ENCODE results near the gene PRKD2. TPM values are rescaled to one million over a fixed set of nuclear protein-coding genes. Genes with fewer than 3 reads are reported as not detected.
A peak's percentile ranks its signal among the peaks of the same experiment; 100 is the strongest.

Gene PRKD2
- polyA plus RNA-seq, 1 donor from 2014 or later: 8.0 TPM

DNA sequence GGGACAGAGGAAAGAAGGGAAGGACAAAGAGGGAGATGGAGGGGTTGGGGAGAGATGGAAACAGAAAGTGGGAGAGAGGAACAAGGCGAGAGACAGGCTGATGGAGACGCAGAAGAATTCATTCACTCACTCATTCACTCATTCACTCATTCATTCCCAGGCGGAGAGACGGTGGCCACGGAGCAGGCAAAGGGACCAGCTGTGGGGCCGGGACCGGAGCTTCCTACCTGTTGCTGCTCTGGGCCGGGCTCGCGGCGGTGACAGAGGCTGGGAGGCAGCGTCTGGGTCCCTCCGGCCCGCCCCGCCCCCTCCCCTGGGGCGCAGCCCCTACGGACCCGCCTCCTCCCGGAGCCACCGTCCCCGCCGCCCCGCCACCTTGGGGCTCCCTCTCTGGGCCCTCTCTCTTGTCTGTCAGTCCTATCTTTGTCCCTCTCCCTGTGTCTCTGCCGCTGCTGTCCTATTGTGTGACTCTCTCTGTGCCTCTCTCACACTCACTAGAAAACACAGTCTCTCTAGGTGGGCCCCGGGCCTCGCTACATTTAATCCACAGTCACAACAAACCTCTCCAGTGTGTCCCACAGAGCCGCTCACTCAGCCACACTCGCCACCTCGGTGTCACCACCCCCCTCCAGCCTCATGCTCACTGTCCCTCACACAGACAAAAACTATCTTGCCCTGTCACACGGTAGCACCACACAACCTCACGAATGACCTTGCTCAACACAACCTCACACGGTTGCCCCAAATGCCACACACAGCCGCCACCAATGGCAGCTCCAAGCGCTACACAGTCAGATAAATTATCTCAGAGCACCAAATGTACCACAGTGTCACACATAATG, 80.8 kb downstream of the PRKD2 start, which contains the start of gene GNG8:
Gene GNG8, minus strand, starts transcription at position 283 of the 842 bp plus-strand sequence. CDS start 1,520 bp downstream, outside the sequence.
- peak within 1 kb of the TSS; percentile 97 for H3K9ac ChIP-seq (ENCODE audit: low read length)
- H3K4me3 ChIP-seq (ENCODE audit: low read length): peak within 1 kb of the TSS; percentile 70
- peaks cover 5% of the 10 kb centered on the region for H3K27me3 ChIP-seq (ENCODE audit: insufficient read depth, low read depth, low read length)
- no peaks in the 10 kb centered on the region for H3K9me2 ChIP-seq (ENCODE audit: insufficient read depth, low read length)
- H3K9me3 ChIP-seq (ENCODE audit: low read length): no peaks in the 10 kb centered on the region
- H3K4me2 ChIP-seq (ENCODE audit: low read length): peak within 1 kb of the TSS; percentile 21
- no peaks in the 10 kb centered on the region for H3K36me3 ChIP-seq (ENCODE audit: insufficient read depth, low read length)
- no peaks in the 10 kb centered on the region for H4K20me1 ChIP-seq (ENCODE audit: insufficient read depth)
- H3F3A ChIP-seq (ENCODE audit: insufficient read depth, low read length, poor library complexity, severe bottlenecking): no peaks in the 10 kb centered on the region
- H2AFZ ChIP-seq (ENCODE audit: low read depth, low read length): no peak within 1 kb of the TSS
- H3K27ac ChIP-seq (ENCODE audit: low read length): peak within 1 kb of the TSS; percentile 98
- TF ChIP-seq EZH2 (IDR thresholded peaks at IDR 0.05; ENCODE audit: borderline replicate concordance, insufficient read depth, low read length, poor library complexity, severe bottlenecking) (no peak), EP300 (conservative IDR thresholded peaks at IDR 0.05; ENCODE audit: poor library complexity, severe bottlenecking) (no peak), TAF1 (IDR thresholded peaks at IDR 0.05; ENCODE audit: low read depth) (no peak), RAD21 (conservative IDR thresholded peaks at IDR 0.05) (no peak), REST (IDR thresholded peaks at IDR 0.05; ENCODE audit: borderline replicate concordance) (no peak), POLR2AphosphoS5 (IDR thresholded peaks at IDR 0.05) (peak; percentile 35), MXI1 (conservative IDR thresholded peaks at IDR 0.05; ENCODE audit: poor library complexity, severe bottlenecking) (no peak)
- H3K79me2 ChIP-seq (replicated peaks; ENCODE audit: insufficient read depth, low read length): no peaks in the 10 kb centered on the region

GRCh38 chr19:46634656-46635218, 82.2 kb downstream of the PRKD2 start:
- Histone ChIP-seq H3K79me2 (replicated peaks; ENCODE audit: insufficient read depth, low read length) (no peaks in the 10 kb centered on the region), H2AFZ (ENCODE audit: low read depth, low read length) (peak overlapping the region; percentile 2)

More at GRCh38 chr19:46634656-46635218, 82.2 kb downstream of the PRKD2 start:
- peaks cover 5% of the 10 kb centered on the region for H3K27me3 ChIP-seq (ENCODE audit: insufficient read depth, low read depth, low read length)
- peak overlapping the region; percentile 46 for H3K9ac ChIP-seq (ENCODE audit: low read length)
- peak overlapping the region; percentile 6 for H3K4me2 ChIP-seq (ENCODE audit: low read length)
- no peaks in the 10 kb centered on the region for H3K9me3 ChIP-seq (ENCODE audit: low read length)
- H3K36me3 ChIP-seq (ENCODE audit: insufficient read depth, low read length): no peaks in the 10 kb centered on the region
- H4K20me1 ChIP-seq (ENCODE audit: insufficient read depth): no peaks in the 10 kb centered on the region
- H3K9me2 ChIP-seq (ENCODE audit: insufficient read depth, low read length): no peaks in the 10 kb centered on the region
- peak overlapping the region; percentile 53 for H3K4me3 ChIP-seq (ENCODE audit: low read length)
- TF ChIP-seq EZH2 (IDR thresholded peaks at IDR 0.05; ENCODE audit: borderline replicate concordance, insufficient read depth, low read length, poor library complexity, severe bottlenecking): no peak
- no peak for TF ChIP-seq CTCF (IDR thresholded peaks at IDR 0.05; ENCODE audit: poor library complexity, severe bottlenecking)
- peak; percentile 13 for TF ChIP-seq POLR2AphosphoS5 (IDR thresholded peaks at IDR 0.05)
- no peak for TF ChIP-seq SMC3 (conservative IDR thresholded peaks at IDR 0.05; ENCODE audit: poor library complexity)
- no peaks in the 10 kb centered on the region for H3F3A ChIP-seq (ENCODE audit: insufficient read depth, low read length, poor library complexity, severe bottlenecking)
- no peak overlapping the region for H3K27ac ChIP-seq (ENCODE audit: low read length)
